Heart left ventricle (tissue), 13 donors: ENCODE measurements around the gene MICB.

Experiments used
- CTCF ChIP-seq, 12 donors: fragments of 200-600 bp; sonication (generic) in 4 of 12; IDR thresholded peaks; one replicate each; pipeline versions ENCODE4 v1.5.0 to v1.8.0; 2018 to 2022; ENCODE audit warnings: antibody characterized with exemption in 12 of 12, mild to moderate bottlenecking in 5 of 12
- POLR2A ChIP-seq, 2 donors: fragments of 450-650 bp; IDR thresholded peaks; one replicate each; pipeline ENCODE4 v1.6.1; 2017; ENCODE audit warnings: antibody characterized with exemption in 2 of 2, mild to moderate bottlenecking in 2 of 2, moderate library complexity in 2 of 2
- donor health status: ischemic (EF 13 %, LVEDD 7.1; RV severe dilation, severe dysfunction).
- donor health status: DM: no; HTN: yes; CAD: no.
- donor health status: DM: no; HTN: no; CAD: no.
- donor health status: ischemic (EF 25% LVEDD 6.9; RV normal size, moderate dysfunction).
- donor health status: ischemic (EF 25% LVEDD 5.7; RV mildly dilated, moderate dysfunction).
- donor health status: ischemic (EF 35%, LVEDD 5.7; RV mildly dilated, moderate dysfunction).
- donor health status: nonischemic (EF 11% LVEDD 7.7; RV severe dilation, severe dysfunction).
- donor health status: DM: yes; HTN: yes; CAD: no.
- donor health status: PGD.
- donor health status: ischemic (EF 29% LVEDD 5.4; RV normal size, mild dysfunction).
- donor health status: nonischemic (EF 23%, LVEDD 6.1; RV moderate dilation, normal function).

GRCh38 chr6:31543639-31544038, 45.7 kb downstream of the MICB start:
- TF ChIP-seq CTCF (IDR thresholded peaks at IDR 0.05) (no peak), POLR2A (IDR thresholded peaks at IDR 0.05) (no peak)
